Astrocyte (in vitro differentiated cells and primary cell): Measurements from ENCODE around the gene SSBP2.

Source experiments
- EZH2 ChIP-seq: IDR thresholded peaks from 2 replicates; pipeline ENCODE4 v1.6.1; 2012; ENCODE audit warnings: mild to moderate bottlenecking, low read length, inconsistent platforms; ENCODE audit not compliant: insufficient read depth
- TF ChIP-seq, protein P1 (sequence below): IDR thresholded peaks from 2 replicates; pipeline ENCODE4 v1.5.1; 2011; ENCODE audit warnings: low read depth, mild to moderate bottlenecking, inconsistent platforms, low read length, moderate library complexity; ENCODE audit not compliant: insufficient read depth

DNA sequence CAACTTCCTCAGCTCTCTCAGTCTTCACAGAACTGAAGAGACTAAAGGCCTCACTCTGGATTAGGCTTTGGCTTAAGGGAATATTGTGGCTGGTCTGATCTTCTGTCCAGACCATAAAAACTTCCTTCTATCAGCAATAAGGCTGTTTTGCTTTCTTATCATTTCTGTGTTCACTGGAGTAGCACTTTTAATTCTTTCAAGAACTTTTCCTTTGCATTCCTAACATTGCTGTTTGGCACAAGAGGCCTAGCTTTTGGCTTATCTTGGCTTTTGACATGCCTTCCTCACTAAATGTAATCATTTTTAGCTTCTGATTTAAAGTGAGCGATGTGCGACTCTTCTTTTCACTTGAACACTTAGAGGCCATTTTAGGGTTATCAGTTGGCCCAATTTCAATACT, 268.3 kb downstream of the SSBP2 start:
- TF ChIP-seq, protein P1, sequence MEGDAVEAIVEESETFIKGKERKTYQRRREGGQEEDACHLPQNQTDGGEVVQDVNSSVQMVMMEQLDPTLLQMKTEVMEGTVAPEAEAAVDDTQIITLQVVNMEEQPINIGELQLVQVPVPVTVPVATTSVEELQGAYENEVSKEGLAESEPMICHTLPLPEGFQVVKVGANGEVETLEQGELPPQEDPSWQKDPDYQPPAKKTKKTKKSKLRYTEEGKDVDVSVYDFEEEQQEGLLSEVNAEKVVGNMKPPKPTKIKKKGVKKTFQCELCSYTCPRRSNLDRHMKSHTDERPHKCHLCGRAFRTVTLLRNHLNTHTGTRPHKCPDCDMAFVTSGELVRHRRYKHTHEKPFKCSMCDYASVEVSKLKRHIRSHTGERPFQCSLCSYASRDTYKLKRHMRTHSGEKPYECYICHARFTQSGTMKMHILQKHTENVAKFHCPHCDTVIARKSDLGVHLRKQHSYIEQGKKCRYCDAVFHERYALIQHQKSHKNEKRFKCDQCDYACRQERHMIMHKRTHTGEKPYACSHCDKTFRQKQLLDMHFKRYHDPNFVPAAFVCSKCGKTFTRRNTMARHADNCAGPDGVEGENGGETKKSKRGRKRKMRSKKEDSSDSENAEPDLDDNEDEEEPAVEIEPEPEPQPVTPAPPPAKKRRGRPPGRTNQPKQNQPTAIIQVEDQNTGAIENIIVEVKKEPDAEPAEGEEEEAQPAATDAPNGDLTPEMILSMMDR: no peak
- TF ChIP-seq EZH2: no peak
